Measurements from ENCODE around the gene CREB3L2. TPM values are rescaled to one million over a fixed set of nuclear protein-coding genes. Genes with fewer than 3 reads are reported as not detected.

Gene CREB3L2
- polyA plus RNA-seq, 1 of the 3 experiments (the other 2 are of a cell fraction) = 22.9 TPM

DNA sequence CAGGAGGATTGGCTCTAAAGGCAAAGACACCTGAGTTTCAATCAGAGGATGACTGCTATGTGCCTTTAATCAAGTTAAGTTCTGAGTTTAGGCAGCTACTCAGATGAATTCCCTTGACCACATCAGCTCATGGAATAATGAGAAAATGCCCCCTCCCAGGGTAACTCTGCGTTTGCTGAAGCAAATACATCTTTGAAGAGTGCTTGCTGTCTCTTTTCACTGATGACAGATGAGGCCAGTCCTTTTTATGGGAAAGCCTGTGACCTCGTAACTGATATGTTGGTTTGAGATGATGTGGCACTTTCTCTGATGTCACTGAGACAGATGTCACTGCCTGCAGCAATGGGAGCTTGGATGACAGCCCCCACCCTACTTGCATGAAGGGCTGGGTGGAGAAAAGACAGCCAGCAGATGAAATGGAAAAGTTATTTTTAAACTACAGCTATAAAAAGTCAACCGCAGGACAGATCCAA is 111.4 kb downstream of the CREB3L2 start:
- Histone ChIP-seq H3K9me2 (no peaks in the 10 kb centered on the region), H3K4me1 (ENCODE audit: control insufficient read depth in 1 of 2, insufficient read depth in 2 of 2, low read depth in 1 of 2, low read length in 1 of 2) (peaks cover 4 to 12% of the 10 kb centered on the region in 2 experiments; a peak in 2 of 4 replicates), H3K4me3 (ENCODE audit: low read depth in 2 of 2, low read length in 1 of 2) (no peak overlapping the region), H2AFZ (ENCODE audit: low read depth) (no peak overlapping the region), H3K9ac (no peak overlapping the region), H3K9me3 (no peaks in the 10 kb centered on the region), H3K27ac (ENCODE audit: low read depth in 2 of 2, low read length in 1 of 2) (no peak overlapping the region), H4K20me1 (ENCODE audit: insufficient read depth) (no peaks in the 10 kb centered on the region), H3K36me3 (replicated peaks in 1 of 2; ENCODE audit: control insufficient read depth in 1 of 2, insufficient read depth in 2 of 2, low read length in 1 of 2) (peaks cover 47 to 64% of the 10 kb centered on the region in 2 experiments), H3K27me3 (ENCODE audit: insufficient read depth) (no peaks in the 10 kb centered on the region), H3F3A (replicated peaks; ENCODE audit: insufficient read depth) (peaks cover 4% of the 10 kb centered on the region), H3K4me2 (no peak overlapping the region), H3K79me2 (ENCODE audit: insufficient read depth) (peaks cover 18% of the 10 kb centered on the region)
- 88% methylated on average over 3 of the region's 3 CpGs for WGBS (ENCODE audit: low lambda C conversion rate)
- no peak for DNase-seq
- TF ChIP-seq USF2 (IDR thresholded peaks at IDR 0.05; ENCODE audit: borderline replicate concordance, low read depth, low read length) (no peak), RXRA (IDR thresholded peaks at IDR 0.05; ENCODE audit: borderline replicate concordance, low read depth) (no peak)
- CTCF ChIA-PET = interaction anchor here (0.8 to 14.3 kb wide), 6 partner anchors 9 to 236 kb away, joined by 3 to 131 read pairs (median 6); no protein-coding TSS in a partner anchor
- POLR2A ChIA-PET = no interaction called here

GRCh38 chr7:137888241-137888640 is 113.6 kb downstream of the CREB3L2 start:
- H3K4me2 ChIP-seq = no peak overlapping the region
- no peak overlapping the region for H3K27ac ChIP-seq (ENCODE audit: low read depth in 2 of 2, low read length in 1 of 2)
- H3K27me3 ChIP-seq (ENCODE audit: insufficient read depth) = no peaks in the 10 kb centered on the region
- no peaks in the 10 kb centered on the region for H4K20me1 ChIP-seq (ENCODE audit: insufficient read depth)
- peaks cover 18% of the 10 kb centered on the region for H3K79me2 ChIP-seq (ENCODE audit: insufficient read depth)
- DNase-seq = no peak
- H3K4me3 ChIP-seq (ENCODE audit: low read depth in 2 of 2, low read length in 1 of 2) = no peak overlapping the region
- no peaks in the 10 kb centered on the region for H3K9me2 ChIP-seq
- ChIA-PET CTCF (interaction anchor here (0.7 to 14.3 kb wide), 5 partner anchors 9 to 282 kb away, joined by 3 to 131 read pairs (median 4); no protein-coding TSS in a partner anchor), POLR2A (no interaction called here)
- peaks cover 41 to 62% of the 10 kb centered on the region in 2 experiments for H3K36me3 ChIP-seq (replicated peaks in 1 of 2; ENCODE audit: control insufficient read depth in 1 of 2, insufficient read depth in 2 of 2, low read length in 1 of 2)
- H3K9ac ChIP-seq = no peak overlapping the region
- peaks cover 4 to 20% of the 10 kb centered on the region in 2 experiments; a peak in 3 of 4 replicates for H3K4me1 ChIP-seq (ENCODE audit: control insufficient read depth in 1 of 2, insufficient read depth in 2 of 2, low read depth in 1 of 2, low read length in 1 of 2)
- 93% methylated on average over 2 of the region's 2 CpGs for WGBS (ENCODE audit: low lambda C conversion rate)
- H2AFZ ChIP-seq (ENCODE audit: low read depth) = no peak overlapping the region
- peaks cover 25% of the 10 kb centered on the region for H3F3A ChIP-seq (replicated peaks; ENCODE audit: insufficient read depth)
- no peaks in the 10 kb centered on the region for H3K9me3 ChIP-seq
- TF ChIP-seq RCOR1 (IDR thresholded peaks at IDR 0.05; ENCODE audit: low read length) (no peak), MXI1 (IDR thresholded peaks at IDR 0.05; ENCODE audit: low read depth, low read length) (no peak), FOXJ3 (CRISPR knock-in tag; IDR thresholded peaks at IDR 0.05) (no peak), CHD2 (IDR thresholded peaks at IDR 0.05; ENCODE audit: low read length, partially characterized antibody) (no peak), ELF1 (IDR thresholded peaks at IDR 0.05) (no peak), USF2 (IDR thresholded peaks at IDR 0.05; ENCODE audit: borderline replicate concordance, low read depth, low read length) (no peak), YY1 (IDR thresholded peaks at IDR 0.05; ENCODE audit: low read depth) (no peak), ZBTB33 (IDR thresholded peaks at IDR 0.05; ENCODE audit: borderline replicate concordance, low read depth) (no peak)
- TF ChIP-seq, protein P1, sequence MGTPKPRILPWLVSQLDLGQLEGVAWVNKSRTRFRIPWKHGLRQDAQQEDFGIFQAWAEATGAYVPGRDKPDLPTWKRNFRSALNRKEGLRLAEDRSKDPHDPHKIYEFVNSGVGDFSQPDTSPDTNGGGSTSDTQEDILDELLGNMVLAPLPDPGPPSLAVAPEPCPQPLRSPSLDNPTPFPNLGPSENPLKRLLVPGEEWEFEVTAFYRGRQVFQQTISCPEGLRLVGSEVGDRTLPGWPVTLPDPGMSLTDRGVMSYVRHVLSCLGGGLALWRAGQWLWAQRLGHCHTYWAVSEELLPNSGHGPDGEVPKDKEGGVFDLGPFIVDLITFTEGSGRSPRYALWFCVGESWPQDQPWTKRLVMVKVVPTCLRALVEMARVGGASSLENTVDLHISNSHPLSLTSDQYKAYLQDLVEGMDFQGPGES (IDR thresholded peaks at IDR 0.05; ENCODE audit: low read depth, low read length) = no peak
- TF ChIP-seq, protein P2, sequence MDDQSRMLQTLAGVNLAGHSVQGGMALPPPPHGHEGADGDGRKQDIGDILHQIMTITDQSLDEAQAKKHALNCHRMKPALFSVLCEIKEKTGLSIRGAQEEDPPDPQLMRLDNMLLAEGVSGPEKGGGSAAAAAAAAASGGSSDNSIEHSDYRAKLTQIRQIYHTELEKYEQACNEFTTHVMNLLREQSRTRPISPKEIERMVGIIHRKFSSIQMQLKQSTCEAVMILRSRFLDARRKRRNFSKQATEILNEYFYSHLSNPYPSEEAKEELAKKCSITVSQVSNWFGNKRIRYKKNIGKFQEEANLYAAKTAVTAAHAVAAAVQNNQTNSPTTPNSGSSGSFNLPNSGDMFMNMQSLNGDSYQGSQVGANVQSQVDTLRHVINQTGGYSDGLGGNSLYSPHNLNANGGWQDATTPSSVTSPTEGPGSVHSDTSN (IDR thresholded peaks at IDR 0.05) = no peak
- TF ChIP-seq, protein P3, sequence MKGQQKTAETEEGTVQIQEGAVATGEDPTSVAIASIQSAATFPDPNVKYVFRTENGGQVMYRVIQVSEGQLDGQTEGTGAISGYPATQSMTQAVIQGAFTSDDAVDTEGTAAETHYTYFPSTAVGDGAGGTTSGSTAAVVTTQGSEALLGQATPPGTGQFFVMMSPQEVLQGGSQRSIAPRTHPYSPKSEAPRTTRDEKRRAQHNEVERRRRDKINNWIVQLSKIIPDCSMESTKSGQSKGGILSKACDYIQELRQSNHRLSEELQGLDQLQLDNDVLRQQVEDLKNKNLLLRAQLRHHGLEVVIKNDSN (IDR thresholded peaks at IDR 0.05; ENCODE audit: borderline replicate concordance, low read depth) = no peak

All from SK-N-SH (cell line).